IPS-18c (cell line): ENCODE data around the gene FUCA1.
"Not testable (repeated sequence)": the region's sequence is repeated elsewhere in the genome, so short reads cannot be mapped to it uniquely, and the experiment has no call there.

Source experiments
- H3K4me3 ChIP-seq: 2 replicates; pipeline ENCODE4 v1.7.0; 2013; ENCODE audit warnings: low read depth, mild to moderate bottlenecking, low read length, moderate library complexity; ENCODE audit not compliant: insufficient read depth
- H3K9me3 ChIP-seq: one replicate; pipeline ENCODE4 v1.6.1; 2013; ENCODE audit warnings: mild to moderate bottlenecking, low read length, moderate library complexity; ENCODE audit not compliant: control insufficient read depth, insufficient read depth

The FUCA1 gene

GRCh38 chr1:23825076-23825761, 42.9 kb downstream of the FUCA1 start, which contains the start of gene HMGCL:
HMGCL (minus strand) TSS chr1:23825429; CDS start chr1:23825415, 14 bp downstream.
- H3K4me3 ChIP-seq = peak within 1 kb of the TSS; percentile 83

GRCh38 chr1:23824711-23825075, 43.4 kb downstream of the FUCA1 start:
- no peaks in the 10 kb centered on the region for H3K9me3 ChIP-seq
- H3K4me3 ChIP-seq = peak overlapping the region; percentile 83

More at GRCh38 chr1:23825076-23825761, 42.9 kb downstream of the FUCA1 start, which contains the start of gene HMGCL:
- H3K9me3 ChIP-seq = no peaks in the 10 kb centered on the region

GRCh38 chr1:23823767-23824166, 44.3 kb downstream of the FUCA1 start:
- no peak overlapping the region for H3K4me3 ChIP-seq
- H3K9me3 ChIP-seq = no peaks in the 10 kb centered on the region

- Histone ChIP-seq H3K4me3 (no peak overlapping the region), H3K9me3 (no peaks in the 10 kb centered on the region)
Measured at GRCh38 chr1:23817633-23818032, 50.5 kb downstream of the FUCA1 start.

- no peak overlapping the region for H3K4me3 ChIP-seq
Measured at GRCh38 chr1:23816906-23817305, 51.2 kb downstream of the FUCA1 start.

GRCh38 chr1:23816361-23816760, 51.7 kb downstream of the FUCA1 start:
- H3K4me3 ChIP-seq = no peak overlapping the region
- no peaks in the 10 kb centered on the region for H3K9me3 ChIP-seq

More at GRCh38 chr1:23816906-23817305, 51.2 kb downstream of the FUCA1 start:
- no peaks in the 10 kb centered on the region for H3K9me3 ChIP-seq

GRCh38 chr1:23814016-23814415, 54.1 kb downstream of the FUCA1 start:
- Histone ChIP-seq H3K9me3 (no peaks in the 10 kb centered on the region), H3K4me3 (no peak overlapping the region)

- H3K4me3 ChIP-seq = no peak overlapping the region
- no peaks in the 10 kb centered on the region for H3K9me3 ChIP-seq
Measured at GRCh38 chr1:23810818-23811540, 57.1 kb downstream of the FUCA1 start.

GRCh38 chr1:23809751-23810171, 58.3 kb downstream of the FUCA1 start:
- no peaks in the 10 kb centered on the region for H3K9me3 ChIP-seq
- H3K4me3 ChIP-seq = no peak overlapping the region

GRCh38 chr1:23807453-23807852, 60.6 kb downstream of the FUCA1 start:
- no peak overlapping the region for H3K4me3 ChIP-seq
- H3K9me3 ChIP-seq = no peaks in the 10 kb centered on the region

- Histone ChIP-seq H3K9me3 (no peaks in the 10 kb centered on the region), H3K4me3 (no peak overlapping the region)
Measured at GRCh38 chr1:23806280-23806679, 61.8 kb downstream of the FUCA1 start.

GRCh38 chr1:23805025-23805424, 63.1 kb downstream of the FUCA1 start:
- Histone ChIP-seq H3K4me3 (no peak overlapping the region), H3K9me3 (no peaks in the 10 kb centered on the region)

GRCh38 chr1:23804183-23804835, 63.8 kb downstream of the FUCA1 start:
- Histone ChIP-seq H3K9me3 (no peaks in the 10 kb centered on the region), H3K4me3 (no peak overlapping the region)

- Histone ChIP-seq H3K9me3 (no peaks in the 10 kb centered on the region), H3K4me3 (no peak overlapping the region)
Measured at GRCh38 chr1:23803674-23804073, 64.4 kb downstream of the FUCA1 start.

- not testable (repeated sequence) for H3K4me3 ChIP-seq, H3K9me3 ChIP-seq
Measured at GRCh38 chr1:23802809-23803342, 65.2 kb downstream of the FUCA1 start.

- H3K4me3 ChIP-seq = no peak overlapping the region
- H3K9me3 ChIP-seq = no peaks in the 10 kb centered on the region
Measured at GRCh38 chr1:23801876-23802275, 66.2 kb downstream of the FUCA1 start.

GRCh38 chr1:23801338-23801748, 66.7 kb downstream of the FUCA1 start:
- Histone ChIP-seq H3K9me3 (no peaks in the 10 kb centered on the region), H3K4me3 (peak overlapping the region; percentile 90)
